Activated CD4-positive, CD25-positive, alpha-beta regulatory T cell (primary cell): ENCODE measurements around the gene CDKN2B-AS1.

Source experiments
- DNase-seq, 4 experiments: peaks; one replicate each; lab custom pipeline; 2025; lab: John Stamatoyannopoulos, UW

The CDKN2B-AS1 gene

DNA sequence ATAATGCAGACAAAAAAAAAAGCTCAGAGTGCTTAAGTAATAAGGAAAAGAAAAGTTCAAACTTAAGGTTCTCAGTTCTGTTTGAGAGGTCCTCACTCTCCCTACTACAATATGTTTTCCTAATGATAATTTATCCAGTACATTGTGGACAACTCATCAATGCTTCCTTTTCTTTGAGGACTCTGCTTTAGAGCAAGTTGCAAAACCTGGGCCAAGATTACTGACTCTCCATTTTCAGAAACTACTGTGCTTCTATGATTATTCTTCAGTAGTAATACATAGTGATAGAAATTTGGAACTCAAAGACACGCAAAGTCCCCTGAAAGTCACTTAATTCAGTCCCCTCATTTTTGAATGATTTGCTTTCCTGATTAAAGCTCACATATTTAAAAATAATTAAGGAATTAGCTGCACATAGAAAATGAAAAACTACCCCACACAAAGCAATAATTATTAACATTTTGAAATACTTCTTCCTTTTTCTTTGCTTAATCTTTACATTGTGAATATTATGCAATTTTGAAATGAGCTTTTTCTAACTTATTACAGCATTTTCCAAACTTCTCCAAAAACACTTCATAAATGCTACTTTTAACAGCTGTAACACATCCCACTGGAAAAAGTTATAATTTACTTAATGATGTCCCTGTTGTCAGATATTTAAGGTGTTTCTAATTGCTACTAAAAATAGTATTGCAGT is 11.6 kb upstream of the CDKN2B-AS1 start:
- no peak for DNase-seq

DNA sequence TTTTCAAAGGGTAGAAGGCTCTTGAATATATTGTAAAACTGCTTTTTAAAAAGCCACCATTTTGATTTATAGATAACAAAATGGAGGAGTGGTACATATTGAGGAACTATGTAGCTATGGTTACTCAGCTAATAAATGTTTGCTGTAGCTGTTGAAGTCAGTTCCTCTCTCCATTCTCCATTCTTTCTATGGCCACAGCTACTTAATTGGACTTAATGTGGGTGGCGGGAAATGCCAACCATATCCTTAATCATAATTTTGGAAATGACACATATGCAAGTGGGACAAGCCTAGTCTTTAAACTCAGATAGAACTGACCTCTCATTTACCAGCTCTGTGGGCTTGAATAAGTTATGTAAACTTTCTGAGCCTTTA is 11.0 kb upstream of the CDKN2B-AS1 start:
- no peak for DNase-seq

DNA sequence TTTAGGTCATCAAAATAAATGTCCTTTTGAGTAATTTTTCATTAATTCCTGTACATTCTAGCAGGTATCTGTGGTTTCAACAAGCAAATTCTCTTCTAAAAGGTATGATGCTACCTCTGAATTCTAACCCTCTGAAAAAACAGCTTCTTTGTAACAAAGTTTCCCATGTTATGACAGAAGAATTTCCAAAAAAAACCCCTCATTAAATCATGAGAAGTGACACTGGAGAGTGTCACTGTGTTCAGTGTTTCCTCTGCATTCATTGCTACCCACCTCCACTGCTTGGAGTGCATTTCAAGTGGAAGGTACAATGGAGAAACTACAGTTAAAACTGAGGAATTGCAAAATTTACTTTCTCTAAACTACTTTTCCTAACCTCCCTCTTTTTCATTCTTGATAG is 10.5 kb upstream of the CDKN2B-AS1 start:
- no peak for DNase-seq

DNA sequence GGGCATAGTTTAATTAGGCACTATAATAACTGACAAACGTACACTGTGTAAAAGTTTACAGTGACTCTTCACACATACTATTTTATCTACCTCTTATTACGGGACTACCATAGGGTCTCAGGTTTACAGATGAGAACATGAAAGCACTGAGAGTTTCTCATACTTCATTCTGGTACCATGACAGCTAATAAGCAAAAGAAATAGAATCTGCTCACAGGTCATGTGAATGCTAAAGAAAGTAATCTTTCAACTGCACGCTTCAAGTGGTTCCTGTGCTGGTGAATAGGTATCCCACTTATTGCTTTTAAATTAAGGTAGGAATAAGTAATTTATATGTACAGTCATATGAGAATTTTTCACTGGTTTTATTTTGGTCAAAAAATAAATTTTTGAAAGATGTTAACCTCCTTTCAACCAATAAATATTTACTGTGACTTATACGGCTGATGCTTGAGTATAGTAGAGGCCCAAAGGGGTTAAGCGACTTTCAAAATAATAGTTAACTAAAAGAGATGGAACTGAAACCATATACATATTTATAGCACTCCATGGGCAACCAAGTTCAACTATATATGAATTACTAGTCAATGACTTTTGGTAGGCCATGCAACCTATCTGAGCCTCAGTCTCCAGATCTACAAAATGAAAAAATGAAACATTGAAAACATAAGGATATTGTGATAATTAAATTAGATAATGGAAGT is 8.5 kb upstream of the CDKN2B-AS1 start:
- no peak for DNase-seq

DNA sequence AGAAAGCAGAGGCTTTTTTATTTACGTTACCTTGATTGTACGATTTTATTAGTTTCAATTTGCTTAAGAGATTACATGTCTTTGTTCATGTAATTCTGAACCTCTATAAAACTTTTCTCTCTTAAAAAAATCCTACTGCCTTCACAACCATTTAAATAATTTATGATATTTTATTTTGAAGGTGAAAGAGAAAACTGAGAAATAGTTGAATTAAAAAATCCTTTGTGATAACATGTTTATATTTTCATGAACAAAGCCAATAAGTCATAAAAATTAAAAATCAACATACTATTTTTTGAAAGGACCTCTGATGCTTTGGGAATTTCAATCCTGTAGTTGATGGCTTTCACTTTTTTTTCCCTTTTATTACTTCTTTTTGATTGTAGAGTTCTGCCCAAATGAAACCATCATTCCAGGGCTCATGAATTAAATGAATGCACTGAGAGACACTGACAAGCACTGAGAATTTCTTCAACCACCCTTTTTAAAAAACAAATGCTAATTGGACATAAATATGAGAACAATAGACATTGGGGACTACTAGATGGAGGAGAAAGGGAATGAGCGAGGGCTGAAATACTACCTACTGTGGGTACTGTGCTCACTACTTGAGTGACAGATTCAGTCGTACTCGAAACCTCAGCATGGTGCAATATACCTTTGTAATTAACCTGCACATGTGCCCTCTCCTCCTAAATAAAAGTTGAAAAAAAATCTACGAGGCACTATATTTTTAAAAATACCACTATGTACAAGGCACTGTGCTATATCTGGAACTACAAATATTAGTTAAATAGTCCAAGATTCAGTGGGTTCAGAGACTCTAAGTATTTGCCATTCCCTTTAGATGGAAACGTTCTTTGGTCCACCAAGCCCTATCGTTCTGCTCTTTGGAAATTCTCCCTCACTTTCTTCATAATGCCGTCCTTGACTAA is 6.3 kb upstream of the CDKN2B-AS1 start:
- DNase-seq = no peak

DNA sequence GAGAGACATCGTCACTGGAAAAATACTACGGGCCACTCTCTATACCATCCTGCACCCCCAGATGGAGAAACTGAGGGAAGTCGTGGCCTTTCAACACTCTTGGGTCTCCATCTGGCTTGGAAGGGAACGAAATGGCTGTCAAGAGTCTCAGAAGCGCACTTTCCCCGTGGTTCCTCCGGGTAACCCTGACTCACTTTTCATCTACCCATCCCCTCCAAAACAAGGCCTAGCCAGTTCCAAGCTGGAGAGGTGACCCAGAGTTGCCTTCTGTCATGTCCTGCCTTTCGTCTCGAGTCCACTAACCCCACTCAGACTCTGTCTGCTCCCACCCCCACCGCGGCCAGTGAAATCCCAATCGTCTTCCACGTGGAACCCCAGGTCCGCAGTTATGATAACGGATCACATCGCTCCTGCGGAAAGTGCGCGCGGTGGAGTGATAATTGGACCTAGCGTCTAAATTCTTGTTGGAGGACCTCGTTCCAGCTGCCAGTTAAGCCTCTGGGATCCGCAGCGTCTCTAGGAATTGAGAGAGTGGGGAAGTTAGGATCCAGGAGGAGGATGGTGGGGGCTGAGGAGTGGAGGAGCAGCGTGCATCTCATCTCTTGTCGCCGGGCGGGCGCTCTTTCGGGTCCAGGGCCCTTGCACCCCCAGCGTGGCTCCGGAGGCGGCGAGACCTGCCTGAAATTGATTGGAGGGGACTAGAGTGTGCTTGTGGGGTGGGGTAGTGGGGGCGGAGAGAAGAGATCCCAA is 5.0 kb upstream of the CDKN2B-AS1 start:
- no peak for DNase-seq

DNA sequence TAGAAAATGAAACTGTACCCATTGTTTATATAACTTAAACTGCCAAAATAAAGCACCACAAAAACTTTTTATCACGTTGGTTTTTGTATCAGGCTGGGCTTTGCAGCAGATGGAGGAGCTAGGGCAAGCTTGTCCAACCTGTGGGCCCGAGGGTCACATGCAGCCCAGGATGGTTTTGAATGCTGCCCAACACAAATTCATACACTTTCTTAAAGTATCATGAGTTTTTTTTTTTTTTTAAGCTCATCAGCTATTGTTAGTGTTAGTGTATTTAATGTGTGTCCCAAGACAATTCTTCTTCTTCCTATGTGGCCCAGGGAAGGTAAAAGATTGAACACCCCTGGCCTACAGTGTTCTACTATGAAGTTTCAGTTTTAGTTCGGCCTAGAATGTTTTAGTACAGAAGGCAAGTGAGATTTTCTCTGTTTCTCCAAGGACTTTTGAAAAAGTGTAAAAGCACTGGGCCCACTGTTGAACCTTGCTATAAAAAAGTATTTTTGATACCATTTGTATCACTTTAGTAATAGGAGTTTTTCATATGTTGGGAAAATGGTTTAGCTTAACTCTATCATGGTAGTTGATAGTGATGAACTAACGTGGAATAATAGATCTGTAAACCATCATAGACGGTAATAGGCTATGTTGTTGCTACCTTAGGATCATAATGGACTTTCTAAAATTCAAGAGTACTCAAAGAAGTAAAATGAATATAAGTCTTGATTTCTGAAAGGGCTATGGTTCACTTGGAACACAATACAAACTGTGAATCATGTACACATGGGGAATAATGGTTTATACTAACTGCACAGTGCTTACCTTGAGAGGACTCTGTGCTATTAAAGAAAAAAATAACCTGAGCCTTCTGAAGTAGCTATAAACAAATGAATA is 3.3 kb upstream of the CDKN2B-AS1 start:
- no peak for DNase-seq

DNA sequence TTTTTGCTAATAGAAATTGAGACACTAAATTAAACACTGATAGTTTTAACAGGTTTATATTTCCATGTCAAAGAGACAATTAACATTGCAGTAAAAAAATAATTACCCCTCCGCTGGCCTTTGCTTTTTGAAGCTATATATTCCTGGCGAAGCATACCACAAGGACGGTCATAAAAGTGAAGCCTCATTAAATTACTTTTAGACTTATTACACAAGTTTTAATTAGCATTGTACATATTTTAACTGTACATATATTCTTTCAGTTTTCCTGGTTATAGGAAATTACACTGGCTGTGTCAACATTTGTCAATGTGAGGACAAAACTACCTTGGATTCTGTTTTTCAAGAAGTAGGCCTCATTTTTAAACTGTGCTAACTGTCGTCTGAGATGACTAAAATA is 1.6 kb upstream of the CDKN2B-AS1 start:
- no peak for DNase-seq

DNA sequence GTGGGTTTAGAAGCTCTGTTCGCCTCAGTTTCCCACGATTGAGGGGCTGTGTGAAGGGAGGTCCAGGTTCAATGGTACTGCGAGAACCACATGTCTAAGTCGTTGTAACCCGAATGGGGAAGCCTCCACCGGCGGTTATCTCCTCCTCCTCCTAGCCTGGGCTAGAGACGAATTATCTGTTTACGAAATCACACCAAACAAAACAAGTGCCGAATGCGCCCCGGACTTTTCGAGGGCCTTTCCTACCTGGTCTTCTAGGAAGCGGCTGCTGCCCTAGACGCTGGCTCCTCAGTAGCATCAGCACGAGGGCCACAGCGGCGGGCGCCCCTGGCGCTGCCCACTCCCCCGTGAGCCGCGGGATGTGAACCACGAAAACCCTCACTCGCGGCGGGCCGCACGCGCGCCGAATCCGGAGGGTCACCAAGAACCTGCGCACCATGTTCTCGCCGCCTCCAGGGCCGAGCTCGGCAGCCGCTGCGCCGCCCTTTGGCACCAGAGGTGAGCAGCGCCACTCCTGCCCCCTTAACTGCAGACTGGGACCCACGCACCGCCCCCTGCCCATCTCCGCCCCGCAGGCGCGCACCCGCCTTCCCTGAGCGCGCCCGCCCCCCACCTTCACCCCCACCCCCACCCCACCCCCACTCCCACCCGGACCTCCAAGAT is 567 bp upstream of the CDKN2B-AS1 start, which contains the start of gene CDKN2A:
Gene CDKN2A, minus strand, starts transcription at position 500 of the 663 bp plus-strand sequence.
- DNase-seq = peak in 3 of 4 experiments; percentile 12 to 32 (median 13)

DNA sequence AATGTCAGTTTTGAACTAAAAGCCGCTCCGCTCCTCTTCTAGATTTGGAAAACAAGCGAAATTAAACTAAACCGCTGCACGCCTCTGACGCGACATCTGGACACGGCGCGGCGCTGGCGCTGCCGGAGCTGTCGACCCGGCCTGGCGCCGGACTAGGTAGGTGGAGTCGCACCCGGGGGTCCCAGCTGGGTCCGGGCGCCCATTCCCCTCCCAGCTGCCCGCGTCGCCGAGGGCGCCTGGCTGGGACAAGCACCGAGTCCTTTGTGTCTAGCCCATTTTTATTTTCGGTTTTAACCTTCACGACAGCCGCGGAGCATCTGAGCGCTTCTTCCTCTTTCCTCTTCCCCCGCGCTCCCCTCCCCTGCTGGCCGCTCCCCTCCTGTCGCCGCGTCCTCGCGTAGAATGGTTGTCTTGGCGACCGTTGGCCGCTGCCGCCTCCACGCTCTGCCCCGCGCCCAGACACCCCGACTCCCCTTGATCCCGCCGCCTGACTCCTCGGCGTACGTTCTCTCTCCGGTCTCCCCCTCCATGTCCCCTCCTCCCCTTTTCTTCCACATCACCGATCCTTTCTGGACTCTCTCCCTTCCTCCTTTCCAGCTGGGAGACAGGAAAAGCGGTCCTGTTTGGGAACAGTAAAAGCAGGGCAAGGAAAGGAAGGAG is 545 bp downstream of the CDKN2B-AS1 start:
- DNase-seq = peak; percentile 40 to 63 (median 54)

DNA sequence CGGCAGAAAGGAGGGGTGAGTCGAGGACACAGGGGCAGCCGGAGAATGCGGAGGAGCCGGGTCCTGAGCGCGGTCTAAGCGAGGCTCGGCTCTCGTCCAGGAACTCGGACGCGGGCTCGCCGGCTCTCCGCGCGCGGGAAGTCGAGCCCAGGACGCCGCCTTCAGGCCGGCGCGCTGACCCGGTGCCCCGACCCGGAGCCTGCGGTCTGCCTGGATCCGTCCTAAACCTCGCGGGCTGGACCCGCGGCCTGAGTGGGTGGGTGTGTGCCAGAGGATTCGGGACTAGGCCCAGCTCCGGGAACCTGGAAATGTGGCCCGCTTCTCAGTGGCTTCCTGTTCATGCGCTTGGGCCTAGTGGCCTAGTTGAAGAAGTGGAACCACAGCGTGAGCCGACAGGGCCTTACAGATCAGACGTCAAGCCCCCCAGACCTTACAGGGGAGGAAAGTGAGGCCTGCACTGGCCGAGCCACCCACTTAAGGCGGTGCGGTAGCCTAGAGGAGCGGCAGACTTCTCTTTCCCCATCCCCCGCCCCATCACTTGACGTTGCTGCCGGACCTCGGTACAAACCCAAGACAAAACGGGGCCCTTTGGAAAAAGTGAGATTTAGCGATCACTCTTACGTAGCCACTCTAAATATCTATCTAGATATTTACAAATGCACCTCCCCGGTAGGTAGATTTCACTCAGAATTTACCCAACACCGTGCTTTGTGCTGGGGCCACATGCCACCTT is 1.2 kb downstream of the CDKN2B-AS1 start:
- no peak for DNase-seq

DNA sequence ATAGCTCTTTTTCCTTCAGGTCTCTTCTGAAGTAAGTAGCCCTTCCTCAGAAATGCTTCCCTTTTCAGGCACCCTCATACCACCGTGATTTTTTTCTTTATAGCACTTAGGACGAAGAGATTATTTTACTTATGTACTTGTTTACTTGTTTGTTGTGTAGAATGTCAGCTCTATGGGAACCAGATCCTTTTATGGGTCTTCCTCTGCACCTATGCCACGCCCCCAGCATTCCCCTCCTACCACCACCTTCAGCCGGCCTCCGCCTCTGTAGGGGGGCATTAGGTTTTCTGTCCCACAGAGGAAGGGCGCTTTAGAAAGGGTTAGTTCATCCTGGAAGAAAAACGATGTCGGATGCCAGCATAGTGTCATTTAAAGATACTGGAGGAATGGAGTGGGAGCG is 1.8 kb downstream of the CDKN2B-AS1 start:
- DNase-seq = no peak

DNA sequence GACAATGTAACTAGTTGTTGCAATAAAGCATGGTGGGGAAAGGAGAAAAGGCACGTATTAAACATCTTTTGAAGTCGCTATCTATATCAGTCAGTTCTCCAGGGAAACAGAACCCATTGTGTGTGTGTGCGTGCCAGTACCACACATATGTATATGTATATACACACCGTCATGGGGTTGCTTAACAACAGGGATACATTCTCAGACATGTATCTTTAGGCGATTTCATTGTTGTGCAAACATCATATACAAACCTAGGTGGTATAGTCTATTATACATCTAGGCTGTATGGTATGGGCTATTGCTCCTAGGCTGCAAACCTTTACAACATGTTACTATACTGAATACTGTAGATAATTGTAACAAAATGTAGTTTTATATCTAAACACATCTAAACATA is 2.3 kb downstream of the CDKN2B-AS1 start:
- no peak for DNase-seq

DNA sequence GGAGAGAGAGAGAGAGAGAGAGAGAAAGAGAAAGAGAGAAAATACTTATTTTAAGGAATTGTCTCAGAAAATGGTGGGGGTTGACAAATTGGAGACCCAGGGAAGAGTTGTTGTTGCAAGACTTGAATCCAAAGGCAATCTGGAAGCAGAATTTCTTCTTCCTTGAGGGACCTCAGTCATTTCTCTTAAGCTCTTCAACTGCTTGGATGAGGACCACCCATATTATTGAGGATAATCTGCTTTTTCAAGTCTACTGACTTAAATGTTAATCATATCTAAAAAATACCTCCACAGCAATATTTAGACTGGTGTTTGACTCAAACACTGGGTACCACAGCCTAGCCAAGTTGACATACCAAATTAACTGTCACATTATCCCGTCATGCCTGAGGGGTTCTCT is 2.9 kb downstream of the CDKN2B-AS1 start:
- DNase-seq = no peak

DNA sequence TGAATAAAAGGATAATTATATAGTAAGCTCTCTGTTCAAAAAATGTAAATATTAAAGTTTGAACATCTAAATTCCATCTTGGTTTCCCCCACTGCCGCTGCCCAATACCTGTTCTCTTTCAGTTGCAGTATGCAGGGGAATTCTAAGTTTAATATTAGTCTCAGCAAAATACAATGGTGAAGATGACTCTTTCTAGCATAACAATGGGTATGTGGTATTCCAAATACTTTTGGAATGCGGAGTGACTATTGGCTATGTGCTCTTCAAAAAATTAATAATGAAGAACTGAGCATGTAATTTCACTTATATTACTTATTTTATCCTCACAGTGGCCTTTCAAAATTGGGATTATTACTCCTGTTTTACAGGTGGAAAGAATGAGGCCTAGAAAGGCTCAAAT is 3.4 kb downstream of the CDKN2B-AS1 start:
- no peak for DNase-seq

DNA sequence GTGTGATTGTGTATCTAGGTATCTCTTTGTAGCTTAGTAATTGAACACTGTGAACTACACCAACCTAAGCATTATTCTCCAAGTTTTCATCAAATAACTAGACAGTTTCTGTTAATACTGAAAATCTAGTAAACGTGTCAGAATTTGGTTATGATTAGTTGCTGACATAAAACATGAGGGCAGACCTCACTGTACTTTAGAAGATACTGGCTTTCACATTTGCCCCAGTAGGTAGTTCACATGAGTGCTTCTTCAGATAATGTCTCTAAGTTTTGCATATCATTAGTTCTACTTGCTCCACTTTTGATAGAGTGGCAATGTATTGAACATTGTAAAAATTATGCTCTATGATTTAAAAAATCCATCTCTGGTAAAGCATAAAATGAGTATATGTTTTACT is 7.4 kb downstream of the CDKN2B-AS1 start:
- DNase-seq = no peak

DNA sequence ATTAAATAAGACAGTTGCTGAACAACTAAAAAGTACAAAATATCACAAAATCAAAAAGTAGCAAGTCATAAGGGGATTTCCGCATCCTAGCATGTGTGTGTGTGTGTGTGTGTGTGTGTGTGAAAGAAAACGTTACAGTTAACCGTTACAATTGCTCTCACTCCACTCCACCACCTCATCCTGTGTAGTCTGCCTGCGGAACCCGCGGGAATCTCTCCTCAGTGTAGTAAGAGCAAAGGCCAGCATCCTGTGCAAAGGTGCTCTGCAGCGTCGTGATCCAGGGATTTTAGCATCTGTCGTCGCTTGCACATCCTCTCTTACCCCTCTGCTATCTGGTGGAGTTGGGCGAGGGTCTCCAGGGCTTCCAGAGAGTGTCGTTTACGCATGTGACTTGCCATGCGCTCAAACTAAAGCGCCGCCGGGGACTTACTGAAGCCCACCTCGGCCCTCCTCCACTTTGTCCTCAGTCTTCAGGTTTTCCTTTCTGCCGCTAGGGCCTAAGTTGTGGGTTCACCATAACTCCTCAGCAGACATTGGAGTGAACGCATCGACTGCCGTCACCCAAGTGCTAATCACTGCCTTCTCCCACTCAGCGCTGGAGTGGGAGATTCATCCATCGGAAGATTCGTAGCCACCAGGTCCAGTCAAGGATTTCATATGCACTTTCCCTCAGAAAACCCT is 10.6 kb downstream of the CDKN2B-AS1 start:
- DNase-seq = no peak
